HG03342 (cell line): Measurements from ENCODE around the gene PPP2R5A.

ENCODE experiments used
- ATAC-seq: cut with Tn5 transposase; IDR thresholded peaks from one replicate; pipeline ENCODE4 v1.9.1; 2021; ENCODE audit warnings: mild to moderate bottlenecking, moderate library complexity; ENCODE audit not compliant: unreplicated experiment

Gene PPP2R5A

GRCh38 chr1:212284744-212285684, at the start of gene PPP2R5A:
Gene PPP2R5A, plus strand, starts transcription at chr1:212285410. Its CDS starts 701 bp downstream, at chr1:212286111.
- ATAC-seq: peak; percentile 91

- ATAC-seq: no peak
Measured at GRCh38 chr1:212235857-212236256, 49.4 kb upstream of the PPP2R5A start.

GRCh38 chr1:212236664-212237220, 48.5 kb upstream of the PPP2R5A start:
- no peak for ATAC-seq

- ATAC-seq: peak; percentile 93
Measured at GRCh38 chr1:212237651-212238050, 47.6 kb upstream of the PPP2R5A start.

- ATAC-seq: no peak
Measured at GRCh38 chr1:212238552-212238951, 46.7 kb upstream of the PPP2R5A start.

GRCh38 chr1:212241501-212241900, 43.7 kb upstream of the PPP2R5A start:
- no peak for ATAC-seq

GRCh38 chr1:212241957-212242287, 43.3 kb upstream of the PPP2R5A start:
- no peak for ATAC-seq

- no peak for ATAC-seq
Measured at GRCh38 chr1:212242288-212242984, 42.8 kb upstream of the PPP2R5A start.

GRCh38 chr1:212242985-212243308, 42.3 kb upstream of the PPP2R5A start:
- ATAC-seq: no peak

GRCh38 chr1:212244441-212244840, 40.8 kb upstream of the PPP2R5A start:
- ATAC-seq: no peak

- no peak for ATAC-seq
Measured at GRCh38 chr1:212247179-212247721, 38.0 kb upstream of the PPP2R5A start.

- no peak for ATAC-seq
Measured at GRCh38 chr1:212247988-212248387, 37.2 kb upstream of the PPP2R5A start.

- no peak for ATAC-seq
Measured at GRCh38 chr1:212254853-212255363, 30.3 kb upstream of the PPP2R5A start.

GRCh38 chr1:212255705-212256307, 29.4 kb upstream of the PPP2R5A start:
- no peak for ATAC-seq

GRCh38 chr1:212256369-212256768, 28.8 kb upstream of the PPP2R5A start:
- no peak for ATAC-seq

- ATAC-seq: no peak
Measured at GRCh38 chr1:212257157-212257556, 28.1 kb upstream of the PPP2R5A start.

- ATAC-seq: no peak
Measured at GRCh38 chr1:212259693-212260480, 25.3 kb upstream of the PPP2R5A start.

GRCh38 chr1:212260557-212261355, 24.5 kb upstream of the PPP2R5A start:
- ATAC-seq: no peak

- no peak for ATAC-seq
Measured at GRCh38 chr1:212261361-212261929, 23.8 kb upstream of the PPP2R5A start.
